H9 (cell line): Measurements from ENCODE around the gene LSP1. TPM values are rescaled to one million over a fixed set of nuclear protein-coding genes. Genes with fewer than 3 reads are reported as not detected.

Experiments
- DNase-seq: peaks from one replicate; pipeline ENCODE4 v3.0.0-alpha.2; 2017
- H2AFZ ChIP-seq: one replicate; pipeline ENCODE4 v1.6.1; 2013; ENCODE audit warnings: mild to moderate bottlenecking, low read length, control low read depth, moderate library complexity
- H2AK5ac ChIP-seq: 2 replicates; pipeline ENCODE4 v1.6.1; 2013; ENCODE audit warnings: low read length, control low read depth, mixed read lengths; ENCODE audit not compliant: insufficient read length
- H2BK120ac ChIP-seq: one replicate; pipeline ENCODE4 v1.6.1; 2013; ENCODE audit warnings: low read depth, mild to moderate bottlenecking, low read length, control low read depth, inconsistent platforms; ENCODE audit not compliant: poor library complexity, severe bottlenecking
- H2BK12ac ChIP-seq: 2 replicates; pipeline ENCODE4 v1.6.1; 2013; ENCODE audit warnings: low read length, control low read depth, mixed read lengths, low read depth; ENCODE audit not compliant: insufficient read length
- H2BK15ac ChIP-seq: 2 replicates; pipeline ENCODE4 v1.6.1; 2013; ENCODE audit warnings: low read depth, low read length, control low read depth
- H2BK20ac ChIP-seq: one replicate; pipeline ENCODE4 v1.6.1; 2013; ENCODE audit warnings: low read depth, mild to moderate bottlenecking, low read length, control low read depth, inconsistent platforms; ENCODE audit not compliant: poor library complexity, severe bottlenecking
- H2BK5ac ChIP-seq: 2 replicates; pipeline ENCODE4 v1.6.1; 2013; ENCODE audit warnings: low read length, control low read depth, mixed read lengths; ENCODE audit not compliant: insufficient read length
- H3K14ac ChIP-seq: 2 replicates; pipeline ENCODE4 v1.6.1; 2013; ENCODE audit warnings: low read length, control low read depth; ENCODE audit not compliant: insufficient read depth
- H3K18ac ChIP-seq: 2 replicates; pipeline ENCODE4 v1.6.1; 2013; ENCODE audit warnings: low read depth, mild to moderate bottlenecking, mixed read lengths, low read length, control low read depth; ENCODE audit not compliant: insufficient read length
- H3K23ac ChIP-seq: 2 replicates; pipeline ENCODE4 v1.6.1; 2013; ENCODE audit warnings: low read length, control low read depth, mixed read lengths, low read depth; ENCODE audit not compliant: insufficient read length
- H3K23me2 ChIP-seq: 2 replicates; pipeline ENCODE4 v1.6.1; 2013; ENCODE audit warnings: low read depth, mild to moderate bottlenecking, mixed read lengths, low read length, control low read depth; ENCODE audit not compliant: insufficient read length, poor library complexity, severe bottlenecking
- H3K27ac ChIP-seq: 2 replicates; pipeline ENCODE4 v1.5.1; 2013; ENCODE audit warnings: low read length, control low read depth, mixed read lengths, low read depth; ENCODE audit not compliant: insufficient read length
- H3K27me3 ChIP-seq: 2 replicates; pipeline ENCODE4 v1.6.1; 2013; ENCODE audit warnings: low read length, control low read depth, inconsistent platforms; ENCODE audit not compliant: insufficient read depth
- H3K4ac ChIP-seq: 2 replicates; pipeline ENCODE4 v1.6.1; 2013; ENCODE audit warnings: low read depth, mild to moderate bottlenecking, control low read depth, inconsistent platforms, low read length, moderate library complexity
- H3K4me1 ChIP-seq: 2 replicates; pipeline ENCODE4 v1.6.1; 2013; ENCODE audit warnings: low read length, control low read depth, inconsistent platforms; ENCODE audit not compliant: insufficient read depth
- H3K4me2 ChIP-seq: 2 replicates; pipeline ENCODE4 v1.6.1; 2013; ENCODE audit warnings: low read length, control low read depth, mixed read lengths; ENCODE audit not compliant: insufficient read length, insufficient read depth
- H3K56ac ChIP-seq: 2 replicates; pipeline ENCODE4 v1.6.1; 2013; ENCODE audit warnings: low read depth, mild to moderate bottlenecking, mixed read lengths, low read length, control low read depth; ENCODE audit not compliant: insufficient read length
- H3K79me1 ChIP-seq: 2 replicates; pipeline ENCODE4 v1.6.1; 2013; ENCODE audit warnings: low read depth, mild to moderate bottlenecking, moderate library complexity, low read length, control low read depth, inconsistent platforms; ENCODE audit not compliant: insufficient read depth, poor library complexity, severe bottlenecking
- H3K79me2 ChIP-seq: 2 replicates; pipeline ENCODE4 v1.6.1; 2013; ENCODE audit warnings: low read length, control low read depth, inconsistent platforms; ENCODE audit not compliant: insufficient read depth
- H3K9ac ChIP-seq: 2 replicates; pipeline ENCODE4 v1.6.1; 2013; ENCODE audit warnings: low read length, control low read depth, mixed read lengths; ENCODE audit not compliant: insufficient read length; ENCODE audit errors: extremely low read depth
- H3K9me3 ChIP-seq: one replicate; pipeline ENCODE4 v1.6.1; 2013; ENCODE audit warnings: low read depth, low read length, inconsistent platforms; ENCODE audit not compliant: control insufficient read depth
- H3T11ph ChIP-seq: one replicate; pipeline ENCODE4 v1.6.1; 2013; ENCODE audit warnings: mild to moderate bottlenecking, low read length, control low read depth, inconsistent platforms
- H4K20me1 ChIP-seq: one replicate; pipeline ENCODE4 v1.6.1; 2013; ENCODE audit not compliant: control insufficient read depth, insufficient read length, insufficient read depth
- H4K5ac ChIP-seq: 2 replicates; pipeline ENCODE4 v1.6.1; 2013; ENCODE audit warnings: low read depth, mild to moderate bottlenecking, mixed read lengths, low read length, control low read depth; ENCODE audit not compliant: insufficient read length
- H4K8ac ChIP-seq: replicated peaks from 2 replicates; pipeline ENCODE4 v1.6.1; 2013; ENCODE audit warnings: low read length, control low read depth, mixed read lengths, low read depth; ENCODE audit not compliant: insufficient read length
- H4K91ac ChIP-seq: 2 replicates; pipeline ENCODE4 v1.6.1; 2013; ENCODE audit warnings: low read depth, mild to moderate bottlenecking, moderate library complexity, mixed read lengths, low read length, control low read depth; ENCODE audit not compliant: insufficient read length
- H3K27ac Mint-ChIP-seq, 3 experiments: 2 replicates in 2 of 3; 3 replicates in 1 of 3; pipeline ENCODE4 v1.8.0; 2020 to 2021; ENCODE audit warnings: mixed read lengths in 3 of 3, mild to moderate bottlenecking in 1 of 3, moderate library complexity in 1 of 3
- H3K27me3 Mint-ChIP-seq: 2 replicates; pipeline ENCODE4 v1.8.0; 2021; ENCODE audit warnings: low read depth, mild to moderate bottlenecking, moderate library complexity, mixed read lengths
- H3K36me3 Mint-ChIP-seq, 3 experiments: 2 replicates in 2 of 3; 3 replicates in 1 of 3; pipeline ENCODE4 v1.8.0; 2020 to 2021; ENCODE audit warnings: low read depth in 3 of 3, mixed read lengths in 3 of 3; ENCODE audit not compliant: insufficient read depth in 1 of 3
- H3K4me1 Mint-ChIP-seq, 2 experiments: 2 replicates each; pipeline ENCODE4 v1.8.0; 2020; ENCODE audit warnings: mixed read lengths in 2 of 2
- H3K4me3 Mint-ChIP-seq, 2 experiments: 2 replicates in 1 of 2; 3 replicates in 1 of 2; pipeline ENCODE4 v1.8.0; 2020 to 2021; ENCODE audit warnings: mild to moderate bottlenecking in 2 of 2, mixed read lengths in 2 of 2, moderate library complexity in 1 of 2
- H3K9me3 Mint-ChIP-seq, 2 experiments: 2 replicates in 1 of 2; 3 replicates in 1 of 2; pipeline ENCODE4 v1.8.0; 2020; ENCODE audit warnings: mild to moderate bottlenecking in 2 of 2, mixed read lengths in 2 of 2, moderate library complexity in 1 of 2
- WGBS: extraction: QIAGEN DNeasy Blood & Tissue Kit; methylation state at CpG from one replicate; pipeline ENCODE4 v1.1.7; 2013; ENCODE audit warnings: missing lambda C conversion rate, low lambda C conversion rate, mixed read lengths; ENCODE audit not compliant: insufficient read length; ENCODE audit errors: extremely low coverage; 5-methylcytosine and 5-hydroxymethylcytosine counted together
- total RNA-seq: library from RNA; stranded (reverse); gene quantifications from 2 replicates; pipeline ENCODE4 v1.2.1, GENCODE V29; 2021
- TF ChIP-seq, protein P1 (sequence below): fragments of 200-600 bp; sonication (generic); conservative IDR thresholded peaks from 3 replicates; pipeline ENCODE4 v1.8.0; 2021; ENCODE audit warnings: antibody characterized with exemption, mild to moderate bottlenecking

The LSP1 gene
- total RNA-seq, 1 experiment from 2014 or later, result not detected

DNA sequence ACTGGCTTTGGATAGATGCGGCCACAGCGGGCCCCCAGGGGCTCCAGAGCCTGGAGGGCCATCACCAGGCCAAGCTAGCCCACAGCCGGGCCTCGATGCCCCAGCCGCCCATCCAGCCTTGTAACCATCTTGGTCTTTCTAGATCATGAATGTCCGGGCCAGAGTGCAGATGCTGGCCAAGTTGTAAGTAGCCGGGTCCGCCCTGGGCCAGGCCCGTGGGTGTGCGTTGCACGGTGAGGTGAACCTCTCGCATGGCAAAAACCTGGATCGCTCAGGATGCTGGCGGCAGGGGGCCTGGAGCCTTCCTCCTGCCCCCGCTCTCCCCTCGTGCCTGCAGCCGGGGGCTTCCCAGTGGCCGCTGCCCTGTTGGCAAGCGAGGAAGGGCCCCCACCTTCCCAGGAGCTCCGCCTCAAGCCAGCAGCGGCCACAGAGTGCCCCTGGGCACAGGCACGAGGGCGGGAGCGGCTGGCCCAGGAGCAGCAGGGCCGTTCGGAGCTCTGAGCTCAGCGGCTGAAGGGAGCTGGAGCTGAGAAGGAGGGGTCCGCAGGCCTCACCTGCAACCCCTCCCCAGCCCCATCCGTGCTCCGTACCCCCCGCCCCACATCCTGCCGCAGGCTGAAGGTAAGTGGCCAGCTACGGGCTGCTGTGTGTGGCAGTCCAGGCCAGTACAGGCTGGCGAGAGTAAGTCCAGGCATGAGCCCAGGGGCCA is 83.3 kb downstream of the LSP1 start:
- Histone ChIP-seq H3K4ac (no peak overlapping the region), H3K56ac (no peak overlapping the region), H2AFZ (no peak overlapping the region), H2BK20ac (no peak overlapping the region), H4K5ac (no peak overlapping the region), H3K79me1 (no peaks in the 10 kb centered on the region), H2BK15ac (no peak overlapping the region), H3K27ac (no peak overlapping the region), H3K4me1 (no peaks in the 10 kb centered on the region), H4K8ac (no peak overlapping the region), H3K9ac (no peak overlapping the region), H3K14ac (no peak overlapping the region; the same call in 1 of the 2 replicates), H4K91ac (no peak overlapping the region), H4K20me1 (no peaks in the 10 kb centered on the region), H2BK12ac (no peak overlapping the region), H3K4me2 (no peak overlapping the region), H3K23ac (no peak overlapping the region), H2BK120ac (no peak overlapping the region), H3T11ph (no peak overlapping the region), H2BK5ac (no peak overlapping the region), H3K9me3 (no peaks in the 10 kb centered on the region), H2AK5ac (no peak overlapping the region), H3K23me2 (peaks cover 3% of the 10 kb centered on the region), H3K18ac (no peak overlapping the region), H3K79me2 (no peaks in the 10 kb centered on the region), H3K27me3 (no peaks in the 10 kb centered on the region)
- Mint-ChIP-seq H3K27me3 (peaks cover 25% of the 10 kb centered on the region), H3K4me3 (no peak overlapping the region), H3K36me3 (no peaks in the 10 kb centered on the region), H3K27ac (no peak overlapping the region), H3K4me1 (peaks cover 0 to 9% of the 10 kb centered on the region in 2 experiments; a peak in 2 of 4 replicates), H3K9me3 (no peaks in the 10 kb centered on the region; a peak in 1 of 5 replicates)
- no CpG with 5 or more reads among the region's 34 CpGs for WGBS
- TF ChIP-seq, protein P1, sequence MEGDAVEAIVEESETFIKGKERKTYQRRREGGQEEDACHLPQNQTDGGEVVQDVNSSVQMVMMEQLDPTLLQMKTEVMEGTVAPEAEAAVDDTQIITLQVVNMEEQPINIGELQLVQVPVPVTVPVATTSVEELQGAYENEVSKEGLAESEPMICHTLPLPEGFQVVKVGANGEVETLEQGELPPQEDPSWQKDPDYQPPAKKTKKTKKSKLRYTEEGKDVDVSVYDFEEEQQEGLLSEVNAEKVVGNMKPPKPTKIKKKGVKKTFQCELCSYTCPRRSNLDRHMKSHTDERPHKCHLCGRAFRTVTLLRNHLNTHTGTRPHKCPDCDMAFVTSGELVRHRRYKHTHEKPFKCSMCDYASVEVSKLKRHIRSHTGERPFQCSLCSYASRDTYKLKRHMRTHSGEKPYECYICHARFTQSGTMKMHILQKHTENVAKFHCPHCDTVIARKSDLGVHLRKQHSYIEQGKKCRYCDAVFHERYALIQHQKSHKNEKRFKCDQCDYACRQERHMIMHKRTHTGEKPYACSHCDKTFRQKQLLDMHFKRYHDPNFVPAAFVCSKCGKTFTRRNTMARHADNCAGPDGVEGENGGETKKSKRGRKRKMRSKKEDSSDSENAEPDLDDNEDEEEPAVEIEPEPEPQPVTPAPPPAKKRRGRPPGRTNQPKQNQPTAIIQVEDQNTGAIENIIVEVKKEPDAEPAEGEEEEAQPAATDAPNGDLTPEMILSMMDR, result no peak
- DNase-seq, result no peak
